HCT116 (cell line): Measurements from ENCODE around the gene EXOSC5. TPM values are rescaled to one million over a fixed set of nuclear protein-coding genes. Genes with fewer than 3 reads are reported as not detected.

Experiments
- ATAC-seq: fragments of 200-7000 bp; cut with Tn5 transposase; 2 replicates; pipeline ENCODE4 v1.9.1; 2020; ENCODE audit warnings: mild to moderate bottlenecking, moderate library complexity
- BruUV-seq: library from RNA; stranded (reverse); fragments of 400-500 nt; replicated peaks from 2 replicates; lab custom pipeline; 2021; lab: Mats Ljungman, UMichigan
- CTCF ChIA-PET: fragments of 300-600 bp; sonication (Branson Sonifier 250); formaldehyde crosslinking; loops from one replicate; lab custom pipeline; 2021; ENCODE audit warnings: antibody characterized with exemption; lab: Charles Lee
- POLR2A ChIA-PET: fragments of 300-600, 350-600 bp; sonication (Branson Sonifier 250); formaldehyde crosslinking; loops from one replicate; lab custom pipeline; 2021; ENCODE audit warnings: antibody characterized with exemption; lab: Charles Lee
- RAD21 ChIA-PET, 2 experiments: fragments of 300-600 bp; sonication (Branson Sonifier 250); formaldehyde crosslinking; loops; one replicate each; lab custom pipeline; 2023; ENCODE audit warnings: low total read pairs in 2 of 2; ENCODE audit not compliant: uncharacterized antibody in 2 of 2, unreplicated experiment in 2 of 2, low non-redundant PET in 1 of 2; lab: Charles Lee
- DNase-seq: peaks from one replicate; pipeline ENCODE4 v3.0.0-alpha.2; 2010; ENCODE audit warnings: low read depth, low spot score
- H2AFZ ChIP-seq: fragments of 200-600 bp; shearing (Covaris generic), sonication (generic); 2 replicates; pipeline ENCODE4 v1.6.1; 2017; ENCODE audit warnings: low read depth, mixed run types, mixed read lengths, antibody characterized with exemption, low read length; ENCODE audit not compliant: poor library complexity, severe bottlenecking
- H3K27ac ChIP-seq: 2 replicates; pipeline ENCODE4 v1.5.1; 2012; ENCODE audit warnings: low read depth, low read length
- H3K27me3 ChIP-seq: fragments of 200-600 bp; sonication (generic); 2 replicates; pipeline ENCODE4 v1.6.1; 2016; ENCODE audit warnings: mixed run types, low read length, mixed read lengths; ENCODE audit not compliant: insufficient read depth
- H3K36me3 ChIP-seq, 2 experiments: fragments of 200-500 bp in 1 of 2; fragments of 200-600 bp in 1 of 2; sonication (Bioruptor generic) in 1 of 2; sonication (generic) in 1 of 2; 2 replicates each; pipeline versions ENCODE4 v1.5.1 to v1.6.1; 2014 to 2016; ENCODE audit warnings: low read length in 2 of 2, inconsistent platforms in 1 of 2, mixed read lengths in 1 of 2, mixed run types in 1 of 2; ENCODE audit not compliant: insufficient read depth in 2 of 2, control insufficient read depth in 1 of 2
- H3K4me1 ChIP-seq, 2 experiments: fragments of 200-600 bp in 1 of 2; sonication (generic) in 1 of 2; 2 replicates each; pipeline versions ENCODE4 v1.5.1 to v1.6.1; 2012 to 2017; ENCODE audit warnings: low read length in 2 of 2, inconsistent platforms in 1 of 2, mild to moderate bottlenecking in 1 of 2, mixed read lengths in 1 of 2, mixed run types in 1 of 2, moderate library complexity in 1 of 2; ENCODE audit not compliant: insufficient read depth in 2 of 2, control insufficient read depth in 1 of 2
- H3K4me2 ChIP-seq: fragments of 200-600 bp; sonication (generic); 2 replicates; pipeline ENCODE4 v1.6.1; 2017; ENCODE audit warnings: mixed run types, low read length, mixed read lengths
- H3K4me3 ChIP-seq, 2 experiments: fragments of 200-600 bp in 1 of 2; sonication (generic) in 1 of 2; replicated peaks in 1 of 2; 2 replicates each; pipeline ENCODE4 v1.5.1; 2011 to 2016; ENCODE audit warnings: low read length in 2 of 2, control low read depth in 1 of 2, low read depth in 1 of 2, mild to moderate bottlenecking in 1 of 2, mixed read lengths in 1 of 2, mixed run types in 1 of 2
- H3K79me2 ChIP-seq: fragments of 200-600 bp; sonication (generic); 2 replicates; pipeline ENCODE4 v1.6.1; 2017; ENCODE audit warnings: mild to moderate bottlenecking, mixed run types, low read length, moderate library complexity, mixed read lengths; ENCODE audit not compliant: insufficient read depth
- H3K9ac ChIP-seq: fragments of 200-600 bp; sonication (generic); 2 replicates; pipeline ENCODE4 v1.6.1; 2016; ENCODE audit warnings: low read length, mixed read lengths
- H3K9me2 ChIP-seq: fragments of 200-600 bp; sonication (generic), shearing (Covaris generic); 2 replicates; pipeline ENCODE4 v1.6.1; 2017; ENCODE audit warnings: mixed run types, mild to moderate bottlenecking, moderate library complexity; ENCODE audit not compliant: insufficient read depth
- H3K9me3 ChIP-seq, 2 experiments: fragments of 200-500 bp in 1 of 2; fragments of 200-600 bp in 1 of 2; sonication (Bioruptor generic) in 1 of 2; sonication (generic) in 1 of 2; 2 replicates each; pipeline ENCODE4 v1.6.1; 2014 to 2017; ENCODE audit warnings: low read length in 2 of 2, mixed read lengths in 2 of 2, inconsistent platforms in 1 of 2, low read depth in 1 of 2, mild to moderate bottlenecking in 1 of 2, mixed run types in 1 of 2, moderate library complexity in 1 of 2; ENCODE audit not compliant: control insufficient read depth in 1 of 2, insufficient read depth in 1 of 2
- H4K20me1 ChIP-seq: fragments of 200-600 bp; sonication (generic), shearing (Covaris generic); 2 replicates; pipeline ENCODE4 v1.6.1; 2017; ENCODE audit warnings: mixed run types, mild to moderate bottlenecking, moderate library complexity; ENCODE audit not compliant: insufficient read depth
- CEBPB ChIP-seq: IDR thresholded peaks from 2 replicates; pipeline ENCODE4 v1.6.1; 2012; ENCODE audit warnings: low read depth
- EGR1 ChIP-seq: IDR thresholded peaks from 2 replicates; pipeline ENCODE4 v1.6.1; 2012; ENCODE audit warnings: low read depth
- EZH2 ChIP-seq: fragments of 200-600 bp; sonication (generic); IDR thresholded peaks from 2 replicates; pipeline ENCODE4 v1.6.1; 2017; ENCODE audit warnings: antibody characterized with exemption, mixed run types
- EZH2phosphoT487 ChIP-seq: fragments of 200-600 bp; IDR thresholded peaks from 2 replicates; pipeline ENCODE4 v1.6.1; 2018; ENCODE audit warnings: antibody characterized with exemption, borderline replicate concordance
- FOSL1 ChIP-seq: IDR thresholded peaks from 2 replicates; pipeline ENCODE4 v1.6.1; 2012; ENCODE audit warnings: low read depth
- POLR2A ChIP-seq: IDR thresholded peaks from 2 replicates; pipeline ENCODE4 v1.7.0; 2011; ENCODE audit warnings: borderline replicate concordance; ENCODE audit not compliant: insufficient read depth, insufficient read length; ENCODE audit errors: extremely low read depth
- RAD21 ChIP-seq: IDR thresholded peaks from 2 replicates; pipeline ENCODE4 v1.6.1; 2012; ENCODE audit warnings: low read depth, mild to moderate bottlenecking
- SIN3A ChIP-seq: IDR thresholded peaks from 2 replicates; pipeline ENCODE4 v1.6.1; 2012; ENCODE audit warnings: low read depth
- SP1 ChIP-seq: IDR thresholded peaks from 2 replicates; pipeline ENCODE4 v1.6.1; 2012; ENCODE audit warnings: low read depth
- TCF7L2 ChIP-seq: IDR thresholded peaks from 2 replicates; pipeline ENCODE4 v1.7.0; 2011; ENCODE audit warnings: borderline replicate concordance, inconsistent platforms; ENCODE audit not compliant: insufficient read depth, insufficient read length; ENCODE audit errors: extremely low read depth
- intact Hi-C: fragments of 100-400 bp; cut with micrococcal nuclease; formaldehyde crosslinking; loops from 2 replicates; pipeline ENCODE4 v1.10.0; 2022
- total RNA-seq: library from RNA; stranded (reverse); gene quantifications from one replicate; pipeline ENCODE4 v1.2.1, GENCODE V29; 2021; ENCODE audit not compliant: unreplicated experiment
- TF ChIP-seq, protein P1 (sequence below): IDR thresholded peaks from 2 replicates; pipeline ENCODE4 v1.6.1; 2012
- TF ChIP-seq, protein P2 (sequence below): IDR thresholded peaks from 2 replicates; pipeline ENCODE4 v1.6.1; 2012
- TF ChIP-seq, protein P3 (sequence below): IDR thresholded peaks from 2 replicates; pipeline ENCODE4 v1.6.1; 2012; ENCODE audit warnings: low read depth
- TF ChIP-seq, protein P4 (sequence below): IDR thresholded peaks from 2 replicates; pipeline ENCODE4 v1.6.1; 2011; ENCODE audit warnings: mild to moderate bottlenecking, low read length, moderate library complexity; ENCODE audit not compliant: insufficient replicate concordance; ENCODE audit errors: extremely low read depth

Gene EXOSC5
- total RNA-seq, 1 experiment from 2014 or later: 57.5 TPM

DNA sequence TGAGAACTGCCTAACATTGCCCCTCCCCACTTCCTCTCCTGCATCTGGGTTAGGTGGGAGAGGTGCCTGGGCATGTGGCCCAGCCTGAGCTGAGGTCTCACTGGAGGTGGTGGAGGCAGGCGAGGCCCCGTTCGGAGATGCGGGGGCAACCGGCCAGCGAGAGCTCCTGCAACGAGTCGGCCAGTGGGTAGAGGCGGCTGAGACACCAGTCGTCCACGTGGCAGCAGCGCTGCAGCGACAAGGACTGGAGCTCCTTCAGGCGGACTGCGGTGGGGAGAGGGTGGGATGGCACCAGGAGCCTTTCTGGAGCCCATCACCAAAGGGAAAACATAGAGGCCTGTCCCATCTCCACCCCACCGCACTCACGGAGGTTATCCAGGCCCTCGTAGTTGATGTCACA lies 36.0 kb upstream of the EXOSC5 start:
- Histone ChIP-seq H3K4me2 (no peak overlapping the region), H3K4me1 (no peaks in the 10 kb centered on the region; a peak in 1 of 4 replicates), H3K27me3 (no peaks in the 10 kb centered on the region), H4K20me1 (no peaks in the 10 kb centered on the region), H3K9me2 (no peaks in the 10 kb centered on the region), H3K79me2 (peaks cover 7% of the 10 kb centered on the region; the same call in 1 of the 2 replicates), H3K4me3 (no peak overlapping the region), H3K9ac (no peak overlapping the region), H3K9me3 (no peaks in the 10 kb centered on the region), H3K36me3 (peaks cover 0 to 18% of the 10 kb centered on the region in 2 experiments; a peak in 3 of 4 replicates), H3K27ac (no peak overlapping the region), H2AFZ (no peak overlapping the region)
- intact Hi-C loops: no loop called here
- TF ChIP-seq, protein P1, sequence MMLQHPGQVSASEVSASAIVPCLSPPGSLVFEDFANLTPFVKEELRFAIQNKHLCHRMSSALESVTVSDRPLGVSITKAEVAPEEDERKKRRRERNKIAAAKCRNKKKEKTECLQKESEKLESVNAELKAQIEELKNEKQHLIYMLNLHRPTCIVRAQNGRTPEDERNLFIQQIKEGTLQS: no peak
- TF ChIP-seq SIN3A (no peak), SP1 (no peak), POLR2A (no peak), FOSL1 (no peak), EZH2phosphoT487 (no peak), TCF7L2 (no peak), RAD21 (no peak), CEBPB (no peak), EZH2 (no peak), EGR1 (no peak)
- TF ChIP-seq, protein P2, sequence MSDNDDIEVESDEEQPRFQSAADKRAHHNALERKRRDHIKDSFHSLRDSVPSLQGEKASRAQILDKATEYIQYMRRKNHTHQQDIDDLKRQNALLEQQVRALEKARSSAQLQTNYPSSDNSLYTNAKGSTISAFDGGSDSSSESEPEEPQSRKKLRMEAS: no peak
- TF ChIP-seq, protein P3, sequence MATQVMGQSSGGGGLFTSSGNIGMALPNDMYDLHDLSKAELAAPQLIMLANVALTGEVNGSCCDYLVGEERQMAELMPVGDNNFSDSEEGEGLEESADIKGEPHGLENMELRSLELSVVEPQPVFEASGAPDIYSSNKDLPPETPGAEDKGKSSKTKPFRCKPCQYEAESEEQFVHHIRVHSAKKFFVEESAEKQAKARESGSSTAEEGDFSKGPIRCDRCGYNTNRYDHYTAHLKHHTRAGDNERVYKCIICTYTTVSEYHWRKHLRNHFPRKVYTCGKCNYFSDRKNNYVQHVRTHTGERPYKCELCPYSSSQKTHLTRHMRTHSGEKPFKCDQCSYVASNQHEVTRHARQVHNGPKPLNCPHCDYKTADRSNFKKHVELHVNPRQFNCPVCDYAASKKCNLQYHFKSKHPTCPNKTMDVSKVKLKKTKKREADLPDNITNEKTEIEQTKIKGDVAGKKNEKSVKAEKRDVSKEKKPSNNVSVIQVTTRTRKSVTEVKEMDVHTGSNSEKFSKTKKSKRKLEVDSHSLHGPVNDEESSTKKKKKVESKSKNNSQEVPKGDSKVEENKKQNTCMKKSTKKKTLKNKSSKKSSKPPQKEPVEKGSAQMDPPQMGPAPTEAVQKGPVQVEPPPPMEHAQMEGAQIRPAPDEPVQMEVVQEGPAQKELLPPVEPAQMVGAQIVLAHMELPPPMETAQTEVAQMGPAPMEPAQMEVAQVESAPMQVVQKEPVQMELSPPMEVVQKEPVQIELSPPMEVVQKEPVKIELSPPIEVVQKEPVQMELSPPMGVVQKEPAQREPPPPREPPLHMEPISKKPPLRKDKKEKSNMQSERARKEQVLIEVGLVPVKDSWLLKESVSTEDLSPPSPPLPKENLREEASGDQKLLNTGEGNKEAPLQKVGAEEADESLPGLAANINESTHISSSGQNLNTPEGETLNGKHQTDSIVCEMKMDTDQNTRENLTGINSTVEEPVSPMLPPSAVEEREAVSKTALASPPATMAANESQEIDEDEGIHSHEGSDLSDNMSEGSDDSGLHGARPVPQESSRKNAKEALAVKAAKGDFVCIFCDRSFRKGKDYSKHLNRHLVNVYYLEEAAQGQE: no peak
- TF ChIP-seq, protein P4, sequence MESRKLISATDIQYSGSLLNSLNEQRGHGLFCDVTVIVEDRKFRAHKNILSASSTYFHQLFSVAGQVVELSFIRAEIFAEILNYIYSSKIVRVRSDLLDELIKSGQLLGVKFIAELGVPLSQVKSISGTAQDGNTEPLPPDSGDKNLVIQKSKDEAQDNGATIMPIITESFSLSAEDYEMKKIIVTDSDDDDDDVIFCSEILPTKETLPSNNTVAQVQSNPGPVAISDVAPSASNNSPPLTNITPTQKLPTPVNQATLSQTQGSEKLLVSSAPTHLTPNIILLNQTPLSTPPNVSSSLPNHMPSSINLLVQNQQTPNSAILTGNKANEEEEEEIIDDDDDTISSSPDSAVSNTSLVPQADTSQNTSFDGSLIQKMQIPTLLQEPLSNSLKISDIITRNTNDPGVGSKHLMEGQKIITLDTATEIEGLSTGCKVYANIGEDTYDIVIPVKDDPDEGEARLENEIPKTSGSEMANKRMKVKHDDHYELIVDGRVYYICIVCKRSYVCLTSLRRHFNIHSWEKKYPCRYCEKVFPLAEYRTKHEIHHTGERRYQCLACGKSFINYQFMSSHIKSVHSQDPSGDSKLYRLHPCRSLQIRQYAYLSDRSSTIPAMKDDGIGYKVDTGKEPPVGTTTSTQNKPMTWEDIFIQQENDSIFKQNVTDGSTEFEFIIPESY: no peak
- ChIA-PET RAD21 (no interaction called here), CTCF (no interaction called here), POLR2A (no interaction called here)
- DNase-seq (no peak), ATAC-seq (no peak)
- no TSS peak for BruUV-seq
